PC-9 (cell line): ENCODE measurements around the gene VAMP3.

Experiments
- CTCF ChIP-seq: fragments of 200-600 bp; sonication (generic); conservative IDR thresholded peaks from 2 replicates; pipeline ENCODE4 v1.6.1; 2017; ENCODE audit warnings: mixed run types, antibody characterized with exemption, mild to moderate bottlenecking, moderate library complexity
- EZH2 ChIP-seq: fragments of 200-600 bp; sonication (generic); IDR thresholded peaks from 2 replicates; pipeline ENCODE4 v1.8.0; 2017; ENCODE audit warnings: antibody characterized with exemption, low read depth

DNA sequence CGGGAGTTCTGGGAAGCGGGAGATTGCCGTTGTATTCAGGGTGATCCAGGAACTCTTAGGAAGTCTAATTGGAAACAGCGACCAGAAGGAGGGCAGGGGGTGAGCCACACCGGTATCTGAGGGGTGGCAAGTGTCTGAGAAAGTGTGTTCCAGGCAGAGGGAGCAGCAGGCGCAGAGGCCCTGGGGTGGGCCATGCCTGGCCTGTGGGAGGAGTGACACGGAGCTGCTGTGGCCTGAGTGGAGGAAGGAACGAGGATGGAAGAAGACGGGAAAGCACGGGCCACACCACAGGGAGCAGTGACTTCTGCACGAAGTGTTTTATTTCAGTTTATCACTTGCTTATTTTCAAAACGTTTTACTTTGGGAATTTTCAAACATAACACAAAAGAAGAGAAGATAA lies 24.3 kb downstream of the VAMP3 start:
- TF ChIP-seq CTCF, result no peak
- no peak for TF ChIP-seq EZH2
